Neural crest cell (in vitro differentiated cells): ENCODE results near the gene USE1. TPM values are rescaled to one million over a fixed set of nuclear protein-coding genes. Genes with fewer than 3 reads are reported as not detected.

Experiments used
- DNase-seq: peaks from one replicate; pipeline ENCODE4 v3.0.0; 2021; ENCODE audit warnings: low read depth, mixed read lengths, low spot score
- H3K27ac Mint-ChIP-seq: one replicate; pipeline ENCODE4 v1.8.0; 2021; ENCODE audit warnings: mild to moderate bottlenecking, mixed read lengths; ENCODE audit not compliant: unreplicated experiment
- H3K27me3 Mint-ChIP-seq: 2 replicates; pipeline ENCODE4 v1.8.0; 2021; ENCODE audit warnings: low read depth, mild to moderate bottlenecking, mixed read lengths
- H3K36me3 Mint-ChIP-seq: 2 replicates; pipeline ENCODE4 v1.8.0; 2021; ENCODE audit warnings: low read depth, mild to moderate bottlenecking, mixed read lengths
- H3K4me1 Mint-ChIP-seq: 2 replicates; pipeline ENCODE4 v1.8.0; 2021; ENCODE audit warnings: mixed read lengths
- H3K4me3 Mint-ChIP-seq: one replicate; pipeline ENCODE4 v1.8.0; 2021; ENCODE audit warnings: mild to moderate bottlenecking, mixed read lengths
- H3K9me3 Mint-ChIP-seq: 2 replicates; pipeline ENCODE4 v1.8.0; 2021; ENCODE audit warnings: mixed read lengths
- total RNA-seq: library from RNA; stranded (reverse); gene quantifications from 2 replicates; pipeline ENCODE4 v1.2.1, GENCODE V29; 2021
- TF ChIP-seq, protein P1 (sequence below): fragments of 200-600 bp; sonication (generic); conservative IDR thresholded peaks from 2 replicates; pipeline ENCODE4 v1.5.0; 2021; ENCODE audit warnings: antibody characterized with exemption, mild to moderate bottlenecking

Gene USE1
- total RNA-seq, 1 donor from 2014 or later: 15.7 TPM

DNA sequence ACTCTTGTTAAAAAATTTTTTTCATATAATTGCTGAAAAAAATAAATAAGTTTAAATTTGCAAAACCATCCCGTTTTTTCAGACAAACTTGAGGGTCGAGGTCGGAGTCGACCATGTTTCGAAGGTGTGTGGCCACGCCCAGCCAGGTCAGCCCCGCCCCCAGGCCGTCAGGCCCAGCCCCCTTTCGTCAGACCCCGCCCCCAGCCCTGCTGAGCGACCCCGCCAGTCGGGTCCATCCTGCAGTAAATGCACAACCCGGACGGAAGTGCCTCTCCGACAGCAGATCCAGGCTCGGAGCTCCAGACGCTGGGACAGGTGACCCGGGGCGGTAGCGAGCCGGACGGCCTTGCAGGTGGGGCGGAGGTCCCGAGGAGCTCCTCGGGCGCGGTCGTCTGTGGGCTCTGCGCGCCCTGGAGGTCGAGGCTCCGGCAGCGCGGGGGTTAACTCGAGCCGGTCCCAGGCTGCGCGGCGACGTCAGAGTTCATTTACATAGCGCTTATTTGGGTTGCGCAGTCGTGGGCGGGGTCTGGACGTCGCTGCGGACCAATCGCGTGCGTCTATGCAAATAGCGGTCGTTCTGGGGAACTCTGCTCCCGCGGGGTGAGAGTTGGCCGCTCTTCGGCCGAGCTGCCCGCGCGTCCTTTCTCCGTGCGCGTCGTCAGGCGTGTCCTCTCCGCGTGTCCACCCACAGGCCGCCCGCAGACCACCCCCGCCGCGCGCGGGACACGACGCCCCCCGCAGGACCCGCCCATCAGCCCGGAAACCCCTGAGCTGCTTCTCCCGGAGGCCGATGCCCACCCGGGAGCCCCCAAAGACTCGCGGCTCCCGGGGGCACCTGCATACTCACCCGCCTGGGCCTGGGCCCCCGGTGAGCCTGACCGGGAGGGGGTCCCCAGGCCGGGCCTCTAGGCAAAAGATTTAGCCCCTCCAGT is 11.1 kb downstream of the USE1 start, which contains the start of gene OCEL1:
Gene OCEL1, plus strand, starts transcription at position 225 of the 932 bp plus-strand sequence. Its CDS starts 22 bp downstream, at position 247.
- peak; percentile 94 for DNase-seq
- H3K36me3 Mint-ChIP-seq: no peaks in the 10 kb centered on the region
- TF ChIP-seq, protein P1, sequence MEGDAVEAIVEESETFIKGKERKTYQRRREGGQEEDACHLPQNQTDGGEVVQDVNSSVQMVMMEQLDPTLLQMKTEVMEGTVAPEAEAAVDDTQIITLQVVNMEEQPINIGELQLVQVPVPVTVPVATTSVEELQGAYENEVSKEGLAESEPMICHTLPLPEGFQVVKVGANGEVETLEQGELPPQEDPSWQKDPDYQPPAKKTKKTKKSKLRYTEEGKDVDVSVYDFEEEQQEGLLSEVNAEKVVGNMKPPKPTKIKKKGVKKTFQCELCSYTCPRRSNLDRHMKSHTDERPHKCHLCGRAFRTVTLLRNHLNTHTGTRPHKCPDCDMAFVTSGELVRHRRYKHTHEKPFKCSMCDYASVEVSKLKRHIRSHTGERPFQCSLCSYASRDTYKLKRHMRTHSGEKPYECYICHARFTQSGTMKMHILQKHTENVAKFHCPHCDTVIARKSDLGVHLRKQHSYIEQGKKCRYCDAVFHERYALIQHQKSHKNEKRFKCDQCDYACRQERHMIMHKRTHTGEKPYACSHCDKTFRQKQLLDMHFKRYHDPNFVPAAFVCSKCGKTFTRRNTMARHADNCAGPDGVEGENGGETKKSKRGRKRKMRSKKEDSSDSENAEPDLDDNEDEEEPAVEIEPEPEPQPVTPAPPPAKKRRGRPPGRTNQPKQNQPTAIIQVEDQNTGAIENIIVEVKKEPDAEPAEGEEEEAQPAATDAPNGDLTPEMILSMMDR: no peak
- peak within 1 kb of the TSS; percentile 91 for H3K4me3 Mint-ChIP-seq
- H3K4me1 Mint-ChIP-seq: peaks cover 5% of the 10 kb centered on the region
- H3K27me3 Mint-ChIP-seq: peaks cover 4% of the 10 kb centered on the region
- H3K9me3 Mint-ChIP-seq: no peaks in the 10 kb centered on the region
- H3K27ac Mint-ChIP-seq: peak within 1 kb of the TSS; percentile 93

DNA sequence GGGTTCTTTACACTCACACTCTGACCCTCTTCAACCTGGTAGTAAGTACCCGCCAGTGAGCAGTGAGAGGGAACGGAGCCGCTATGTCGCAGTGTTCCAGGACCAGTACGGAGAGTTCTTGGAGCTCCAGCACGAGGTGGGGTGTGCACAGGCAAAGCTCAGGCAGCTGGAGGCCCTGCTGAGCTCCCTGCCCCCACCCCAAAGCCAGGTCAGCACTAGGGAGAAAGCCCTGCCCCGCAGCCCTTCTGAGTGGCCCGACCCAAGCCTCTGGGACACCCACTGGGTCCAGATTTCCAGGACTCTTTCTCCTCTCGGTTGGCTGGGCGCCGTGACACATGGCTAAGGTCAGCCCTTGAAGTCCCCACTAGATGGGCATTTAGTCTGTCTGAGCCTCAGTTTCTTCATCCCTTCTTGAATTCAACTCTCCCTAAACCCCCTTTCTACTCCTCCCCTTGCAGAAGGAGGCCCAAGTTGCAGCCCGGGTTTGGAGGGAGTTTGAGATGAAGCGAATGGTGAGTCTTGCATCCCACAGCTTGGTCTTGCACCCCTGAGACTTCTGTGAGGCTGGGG is 12.7 kb downstream of the USE1 start:
- Mint-ChIP-seq H3K27ac (no peak overlapping the region), H3K27me3 (peaks cover 4% of the 10 kb centered on the region), H3K9me3 (no peaks in the 10 kb centered on the region), H3K4me3 (peak overlapping the region; percentile 91), H3K4me1 (peaks cover 5% of the 10 kb centered on the region), H3K36me3 (no peaks in the 10 kb centered on the region)
- TF ChIP-seq, protein P1: no peak
- DNase-seq: no peak

DNA sequence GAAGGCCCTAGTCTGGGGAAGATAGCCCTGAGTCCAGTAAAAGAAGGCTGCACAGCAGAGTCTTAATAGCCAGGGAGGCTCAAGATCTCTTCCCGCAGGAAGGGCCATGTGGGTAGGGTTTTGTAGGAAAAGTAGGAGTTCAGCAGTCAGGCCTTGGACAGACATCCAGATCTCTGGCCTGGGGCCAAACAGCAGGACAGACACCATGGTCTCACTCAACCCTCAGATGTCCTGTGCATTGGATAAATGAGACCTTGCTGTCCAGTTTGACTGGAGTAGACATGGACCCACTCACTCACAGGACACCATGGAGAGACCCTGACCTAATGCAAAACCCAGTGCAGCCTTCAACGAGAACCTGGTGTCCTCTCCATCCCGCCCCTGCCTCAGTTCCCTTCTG is 14.7 kb downstream of the USE1 start:
- TF ChIP-seq, protein P1: no peak
- DNase-seq: no peak
- Mint-ChIP-seq H3K4me3 (no peak overlapping the region), H3K27me3 (peaks cover 4% of the 10 kb centered on the region), H3K36me3 (no peaks in the 10 kb centered on the region), H3K9me3 (no peaks in the 10 kb centered on the region), H3K4me1 (peaks cover 8% of the 10 kb centered on the region), H3K27ac (no peak overlapping the region)

DNA sequence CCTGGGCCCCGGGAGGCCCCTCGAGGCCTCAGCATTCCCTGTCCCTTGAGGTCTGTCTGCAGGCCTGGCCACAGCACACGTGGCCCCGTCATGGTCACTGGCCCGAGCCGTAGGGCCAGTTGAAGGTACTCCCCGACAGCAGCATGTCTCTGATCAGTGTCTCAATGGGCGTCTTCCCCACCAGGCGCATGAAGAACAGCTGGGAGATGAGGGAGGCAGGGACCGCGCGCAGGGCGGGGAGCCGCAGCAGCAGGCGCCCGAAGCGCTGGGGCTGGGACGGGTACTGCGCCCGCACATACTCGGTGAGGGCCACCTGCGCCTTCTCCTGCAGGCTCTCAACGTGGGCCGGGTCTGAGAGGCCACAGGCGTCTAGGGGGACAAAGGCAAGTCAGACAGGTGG is 17.1 kb downstream of the USE1 start:
- DNase-seq: no peak
- Mint-ChIP-seq H3K4me1 (peaks cover 7% of the 10 kb centered on the region), H3K4me3 (peak overlapping the region; percentile 41), H3K27ac (no peak overlapping the region), H3K36me3 (no peaks in the 10 kb centered on the region), H3K27me3 (no peaks in the 10 kb centered on the region), H3K9me3 (no peaks in the 10 kb centered on the region)
- TF ChIP-seq, protein P1: no peak

DNA sequence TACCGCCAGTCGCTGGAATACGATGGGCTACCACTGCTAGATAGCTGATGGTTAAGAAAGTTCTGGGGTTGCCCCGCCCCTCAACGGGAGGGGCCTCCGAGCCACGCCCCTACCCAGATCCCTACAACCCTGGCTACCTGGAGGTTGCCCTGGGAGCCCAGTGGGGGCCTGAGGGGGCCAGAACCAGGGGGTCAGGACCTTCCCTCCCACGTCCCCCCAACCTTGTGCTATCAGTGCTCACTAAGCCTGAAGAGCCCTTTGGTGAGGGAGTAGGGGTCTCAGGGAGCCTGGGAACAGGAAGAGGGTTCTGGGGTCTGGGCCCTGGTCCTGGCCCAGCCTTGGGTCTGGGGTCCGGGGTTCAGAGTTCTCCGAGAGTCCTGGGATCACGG is 19.7 kb downstream of the USE1 start:
- no peak for DNase-seq

More for the DNA sequence above, 19.7 kb downstream of the USE1 start:
- Mint-ChIP-seq H3K4me1 (peaks cover 9% of the 10 kb centered on the region), H3K9me3 (no peaks in the 10 kb centered on the region), H3K4me3 (peak overlapping the region; percentile 80), H3K36me3 (no peaks in the 10 kb centered on the region), H3K27me3 (no peaks in the 10 kb centered on the region), H3K27ac (no peak overlapping the region)
- TF ChIP-seq, protein P1: no peak
